Ovary (tissue), 9 donors: Measurements from ENCODE around the gene ZNF19. TPM values are rescaled to one million over a fixed set of nuclear protein-coding genes. Genes with fewer than 3 reads are reported as not detected.
"Not testable (repeated sequence)": the region's sequence is repeated elsewhere in the genome, so short reads cannot be mapped to it uniquely, and the experiment has no call there.

Experiments
- DNase-seq, 5 donors: peaks; one replicate each; pipeline ENCODE4 v3.0.0-alpha.2; 2019 to 2020
- H3K27ac ChIP-seq, 2 donors: fragments of 200-600 bp; one replicate each; pipeline versions ENCODE4 v1.5.1 to v1.8.0; 2019 to 2022
- H3K27me3 ChIP-seq: fragments of 200-600 bp; one replicate; pipeline ENCODE4 v1.8.0; 2022
- H3K36me3 ChIP-seq: fragments of 200-600 bp; sonication (generic); one replicate; pipeline ENCODE4 v1.5.1; 2019
- H3K4me1 ChIP-seq: one replicate; pipeline ENCODE4 v1.8.1; 2013; ENCODE audit warnings: mild to moderate bottlenecking, moderate library complexity; ENCODE audit not compliant: insufficient read depth
- H3K4me3 ChIP-seq: fragments of 200-600 bp; sonication (generic); one replicate; pipeline ENCODE4 v1.5.1; 2017
- H3K9me3 ChIP-seq, 2 donors: fragments of 200-600 bp in 1 of 2; sonication (generic) in 1 of 2; one replicate each; pipeline versions ENCODE4 v1.5.1 to v1.8.1; 2013 to 2019; ENCODE audit warnings: mild to moderate bottlenecking in 1 of 2, moderate library complexity in 1 of 2
- CTCF ChIP-seq, 3 donors: fragments of 450-650 bp in 2 of 3; fragments of 200-600 bp in 1 of 3; IDR thresholded peaks; one replicate each; pipeline versions ENCODE4 v1.5.1 to v1.8.0; 2016 to 2022; ENCODE audit warnings: antibody characterized with exemption in 3 of 3, mild to moderate bottlenecking in 1 of 3
- EP300 ChIP-seq: sonication (generic); formaldehyde crosslinking; IDR thresholded peaks from one replicate; pipeline ENCODE4 v1.6.1; 2017; ENCODE audit warnings: antibody characterized with exemption
- POLR2A ChIP-seq: fragments of 450-650 bp; IDR thresholded peaks from one replicate; pipeline ENCODE4 v1.6.1; 2017; ENCODE audit warnings: antibody characterized with exemption, mild to moderate bottlenecking, moderate library complexity
- WGBS, 3 donors: extraction: QIAGEN DNeasy Blood & Tissue Kit in 1 of 3; methylation state at CpG; one replicate each; pipeline versions ENCODE4 v1.1.5 to v1.1.7; 2013 to 2017; 5-methylcytosine and 5-hydroxymethylcytosine counted together
- intact Hi-C, 4 donors: fragments of 100-400 bp; cut with DNase I; formaldehyde crosslinking; loops; one replicate each; pipeline versions ENCODE4 v1.11.0 to v1.15.1; 2022 to 2023
- polyA plus RNA-seq, 2 donors: library from polyadenylated mRNA; stranded (reverse); fragments of 200-250 nt in 1 of 2; fragments of 350-450 nt in 1 of 2; fragmentation: Illumina TruSeq in 1 of 2; extraction: RNeasy Lipid Tissue Mini Kit (QIAGEN cat#74804) in 1 of 2; gene quantifications; one replicate each; pipeline ENCODE4 v1.2.3, GENCODE V29; 2013 to 2014
- total RNA-seq, 7 donors: library from RNA; depleted of rRNA in 2 of 7; stranded (reverse); fragments of >200 nt in 2 of 7; fragmentation: NEBNext Ultra II Directional in 3 of 7; extraction: Animal tissue kit (Norgen Biotek cat#: 25700) in 3 of 7; gene quantifications; one replicate each; pipeline versions ENCODE4 v1.1.0 to v1.2.4, GENCODE V29; 2016 to 2023
- donor health status: DM: no; HTN: no; CAD: no; lungs with moderate emphysema.
- donor health status: DM: no; HTN: no; CAD: no.
- donor health status: Bipolar disorder and iron deficiency.
- donor health status: DM: yes; HTN: yes; CAD: no.
- donor health status: DM: no; HTN: no; CAD: no.
- donor health status: DM: yes; HTN: yes; CAD: no.

The ZNF19 gene
- total and polyA plus RNA-seq, 9 donors, result 3.7 to 9.9 (median 6.0) TPM

GRCh38 chr16:71504901-71505300 lies 15.8 kb upstream of the ZNF19 start:
- no peak overlapping the region for H3K4me3 ChIP-seq
- TF ChIP-seq EP300 (no peak), POLR2A (no peak), CTCF (IDR thresholded peaks at IDR 0.05) (no peak)
- no peaks in the 10 kb centered on the region for H3K9me3 ChIP-seq
- H3K27ac ChIP-seq, result no peak overlapping the region
- no peak for DNase-seq
- no peaks in the 10 kb centered on the region for H3K36me3 ChIP-seq
- H3K4me1 ChIP-seq, result no peaks in the 10 kb centered on the region
- intact Hi-C loops, result loop anchor here in 2 of 4 donors (5.0 kb wide), 1 partner anchor 93 kb away; no protein-coding TSS in a partner anchor
- WGBS, 3 donors, result 88 to 90% (median 89%) methylated on average over 5 of the region's 5 CpGs
- no peaks in the 10 kb centered on the region for H3K27me3 ChIP-seq

GRCh38 chr16:71504051-71504450 lies 14.9 kb upstream of the ZNF19 start:
- WGBS, 3 donors, result 77 to 80% (median 78%) methylated on average over 7 of the region's 7 CpGs
- not testable (repeated sequence) for H3K4me1 ChIP-seq, H3K36me3 ChIP-seq, H3K27ac ChIP-seq, DNase-seq, H3K4me3 ChIP-seq, H3K27me3 ChIP-seq, H3K9me3 ChIP-seq
- intact Hi-C loops, result loop anchor here in 2 of 4 donors (5.0 kb wide), 1 partner anchor 92 kb away; no protein-coding TSS in a partner anchor

- no peaks in the 10 kb centered on the region for H3K36me3 ChIP-seq
- H3K4me1 ChIP-seq, result no peaks in the 10 kb centered on the region
- DNase-seq, result no peak
- intact Hi-C loops, result loop anchor here in 2 of 4 donors (5.0 kb wide), 1 partner anchor 89 kb away; no protein-coding TSS in a partner anchor
- H3K27ac ChIP-seq, result no peak overlapping the region
- no peaks in the 10 kb centered on the region for H3K27me3 ChIP-seq
- 35 to 55% (median 44%) methylated on average over 3 of the region's 3 CpGs for WGBS, 3 donors
- no peaks in the 10 kb centered on the region for H3K9me3 ChIP-seq
- H3K4me3 ChIP-seq, result no peak overlapping the region
- TF ChIP-seq CTCF (IDR thresholded peaks at IDR 0.05), result no peak
- no peak for TF ChIP-seq EP300
- TF ChIP-seq POLR2A, result no peak
Measured at GRCh38 chr16:71501547-71501946, 12.4 kb upstream of the ZNF19 start.

GRCh38 chr16:71500964-71501363 lies 11.8 kb upstream of the ZNF19 start:
- H3K36me3 ChIP-seq, result no peaks in the 10 kb centered on the region
- no peak overlapping the region for H3K27ac ChIP-seq
- intact Hi-C loops, result loop anchor here in 2 of 4 donors (5.0 kb wide), 1 partner anchor 89 kb away; no protein-coding TSS in a partner anchor
- WGBS, 3 donors, result 74 to 83% (median 77%) methylated on average over 2 of the region's 2 CpGs
- TF ChIP-seq EP300, result no peak
- TF ChIP-seq CTCF (IDR thresholded peaks at IDR 0.05), result no peak
- no peak for TF ChIP-seq POLR2A
- H3K9me3 ChIP-seq, result no peaks in the 10 kb centered on the region
- no peaks in the 10 kb centered on the region for H3K4me1 ChIP-seq
- no peaks in the 10 kb centered on the region for H3K27me3 ChIP-seq
- no peak for DNase-seq
- H3K4me3 ChIP-seq, result no peak overlapping the region

- Histone ChIP-seq H3K27me3 (no peaks in the 10 kb centered on the region), H3K9me3 (no peaks in the 10 kb centered on the region), H3K4me3 (no peak overlapping the region), H3K27ac (no peak overlapping the region), H3K4me1 (no peaks in the 10 kb centered on the region), H3K36me3 (no peaks in the 10 kb centered on the region)
- DNase-seq, result peak in 1 of 5 donors; percentile 31
- TF ChIP-seq CTCF (IDR thresholded peaks at IDR 0.05) (peak in 2 of 3 donors; percentile 42 to 45), EP300 (no peak)
- intact Hi-C loops, result loop anchor here in 2 of 4 donors (5.0 kb wide), 1 partner anchor 88 kb away; no protein-coding TSS in a partner anchor
- WGBS, 3 donors, result 0 to 3% (median 1%) methylated on average over 3 of the region's 3 CpGs
Measured at GRCh38 chr16:71499775-71500364, 10.7 kb upstream of the ZNF19 start.
